GM12878 (cell line): ENCODE measurements around the gene TSHZ1. TPM values are rescaled to one million over a fixed set of nuclear protein-coding genes. Genes with fewer than 3 reads are reported as not detected.

ENCODE experiments used
- ATAC-seq: fragments of 200-7000 bp; cut with Tn5 transposase; 3 replicates; pipeline ENCODE4 v1.9.1; 2020; ENCODE audit warnings: mild to moderate bottlenecking, moderate library complexity
- BruUV-seq: library from RNA; stranded (reverse); fragments of 400-500 nt; replicated peaks from 2 replicates; lab custom pipeline; 2021; lab: Mats Ljungman, UMichigan
- CTCF ChIA-PET: fragments of 300-600 bp; sonication (Branson Sonifier 250); formaldehyde crosslinking; extraction: SDS; loops from one replicate; lab custom pipeline; 2021; ENCODE audit warnings: inconsistent platforms; lab: Yijun Ruan, JAX
- POLR2A ChIA-PET: fragments of 350-600 bp; formaldehyde crosslinking; extraction: SDS; loops from one replicate; lab custom pipeline; 2021; ENCODE audit warnings: inconsistent platforms; lab: Charles Lee
- RAD21 ChIA-PET: fragments of 300-600 bp; sonication (Branson Sonifier 250); formaldehyde crosslinking; loops from one replicate; lab custom pipeline; 2023; ENCODE audit warnings: antibody characterized with exemption; ENCODE audit not compliant: unreplicated experiment; lab: Charles Lee
- SMC1A ChIA-PET: fragments of 300-600 bp; sonication (Branson Sonifier 250); formaldehyde crosslinking; loops from one replicate; lab custom pipeline; 2023; ENCODE audit not compliant: unreplicated experiment, uncharacterized antibody; lab: Charles Lee
- DNase-seq: peaks from one replicate; pipeline ENCODE4 v3.0.0-alpha.2; 2011; ENCODE audit warnings: low read depth, low spot score
- FAIRE-seq: peaks from 3 replicates; lab custom pipeline; 2011; peaks lifted over from hg19 to GRCh38; lab: Jason Lieb, UNC
- H2AFZ ChIP-seq: 2 replicates; pipeline ENCODE4 v1.6.0; 2011; ENCODE audit warnings: low read depth, low read length, control low read depth; ENCODE audit not compliant: control insufficient read depth
- H3K27ac ChIP-seq: 2 replicates; pipeline ENCODE4 v1.5.1; 2011; ENCODE audit warnings: control low read depth; ENCODE audit not compliant: control insufficient read depth, insufficient read depth
- H3K27me3 ChIP-seq, 2 experiments: replicated peaks in 1 of 2; 2 replicates each; pipeline versions ENCODE4 v1.6.0 to v1.6.1; 2011; ENCODE audit warnings: low read length in 1 of 2; ENCODE audit not compliant: control insufficient read depth in 2 of 2, insufficient read depth in 2 of 2
- H3K36me3 ChIP-seq, 2 experiments: 2 replicates each; pipeline ENCODE4 v1.5.1; 2011; ENCODE audit warnings: low read length in 1 of 2; ENCODE audit not compliant: control insufficient read depth in 2 of 2, insufficient read depth in 2 of 2
- H3K4me1 ChIP-seq: 2 replicates; pipeline ENCODE4 v1.6.1; 2011; ENCODE audit warnings: mild to moderate bottlenecking, low read length, moderate library complexity, mixed read lengths; ENCODE audit not compliant: control insufficient read depth, insufficient read depth
- H3K4me2 ChIP-seq: 2 replicates; pipeline ENCODE4 v1.6.0; 2011; ENCODE audit warnings: control low read depth; ENCODE audit not compliant: control insufficient read depth, insufficient read depth
- H3K4me3 ChIP-seq: fragments of 200-600 bp; sonication (generic); 2 replicates; pipeline ENCODE4 v1.5.1; 2016
- H3K79me2 ChIP-seq: 2 replicates; pipeline ENCODE4 v1.6.0; 2011; ENCODE audit warnings: low read length; ENCODE audit not compliant: control insufficient read depth, insufficient read depth
- H3K9ac ChIP-seq: 2 replicates; pipeline ENCODE4 v1.8.0; 2011; ENCODE audit warnings: low read length, control low read depth, mixed read lengths; ENCODE audit not compliant: control insufficient read depth, insufficient read depth
- H3K9me3 ChIP-seq: replicated peaks from 3 replicates; pipeline ENCODE4 v1.5.1; 2011; ENCODE audit warnings: mild to moderate bottlenecking, low read length; ENCODE audit not compliant: control insufficient read depth, insufficient read depth
- H4K20me1 ChIP-seq: 2 replicates; pipeline ENCODE4 v1.6.0; 2011; ENCODE audit not compliant: control insufficient read depth, insufficient read depth
- CTCF ChIP-seq, 3 experiments: IDR thresholded peaks in 2 of 3; conservative IDR thresholded peaks in 1 of 3; 2 replicates each; pipeline ENCODE4 v1.5.1; 2011; ENCODE audit warnings: low read depth in 3 of 3, low read length in 3 of 3, mild to moderate bottlenecking in 3 of 3, control low read depth in 2 of 3, moderate library complexity in 2 of 3, inconsistent platforms in 1 of 3, mixed read lengths in 1 of 3; ENCODE audit not compliant: control insufficient read depth in 2 of 3, insufficient read depth in 1 of 3; ENCODE audit errors: extremely low read depth in 1 of 3
- CUX1 ChIP-seq: IDR thresholded peaks from 2 replicates; pipeline ENCODE4 v1.6.1; 2012; ENCODE audit warnings: improper control_type of control experiment, low read depth, low read length; ENCODE audit not compliant: insufficient replicate concordance
- EP300 ChIP-seq, 2 experiments: fragments of 150-350 bp in 1 of 2; IDR thresholded peaks; 2 replicates each; pipeline ENCODE4 v1.6.1; 2011 to 2012; ENCODE audit warnings: low read depth in 2 of 2, low read length in 2 of 2, borderline replicate concordance in 1 of 2, improper control_type of control experiment in 1 of 2, inconsistent platforms in 1 of 2; ENCODE audit not compliant: control insufficient read depth in 1 of 2
- PKNOX1 ChIP-seq: fragments of 450-650 bp; IDR thresholded peaks from 2 replicates; pipeline ENCODE4 v1.6.1; 2016; ENCODE audit warnings: mild to moderate bottlenecking
- RAD21 ChIP-seq: IDR thresholded peaks from 2 replicates; pipeline ENCODE4 v1.6.1; 2011; ENCODE audit warnings: mild to moderate bottlenecking, low read depth, low read length, moderate library complexity; ENCODE audit not compliant: insufficient read depth
- WGBS: methylation state at CpG from one replicate; pipeline ENCODE4 v1.1.6; 2016; ENCODE audit warnings: low lambda C conversion rate; ENCODE audit not compliant: insufficient replicate concordance, insufficient coverage; ENCODE audit errors: missing lambda C conversion rate; 5-methylcytosine and 5-hydroxymethylcytosine counted together
- in situ Hi-C: fragments of 300-500 bp; cut with MboI; formaldehyde crosslinking; loops from 9 replicates; pipeline ENCODE4 v1.14.3; 2018; ENCODE audit warnings: mixed read lengths
- intact Hi-C: fragments of 100-400 bp; cut with micrococcal nuclease; formaldehyde crosslinking; loops from one replicate; pipeline ENCODE4 v1.14.2; 2022; ENCODE audit not compliant: unreplicated experiment
- polyA plus RNA-seq, 11 experiments: library from polyadenylated mRNA; depleted of rRNA in 4 of 11; unstranded in 6 of 11; stranded (reverse) in 5 of 11; fragments of >200 nt; fragmentation: Nextera tagmentation in 4 of 11; fragmentation: Illumina TruSeq in 1 of 11; extraction: Ambion mirVana in 4 of 11; extraction: Trizol in 1 of 11; gene quantifications; 1 replicate in 1 of 11; 2 replicates in 10 of 11; pipeline versions ENCODE4 v1.2.1 to v1.2.3, GENCODE V29; 2011 to 2016; ENCODE audit warnings: inconsistent platforms in 2 of 11, missing spikeins in 2 of 11, low read depth in 1 of 11
- total RNA-seq, 4 experiments: library from RNA; depleted of rRNA in 3 of 4; stranded (reverse); fragments of >200 nt in 3 of 4; fragmentation: Illumina TruSeq in 1 of 4; extraction: Trizol in 1 of 4; gene quantifications; 2 replicates each; pipeline versions ENCODE4 v1.2.1 to v1.2.3, GENCODE V29; 2013 to 2021

Gene TSHZ1
- total and polyA plus RNA-seq, 10 of the 15 experiments (the other 5 are each of a cell fraction or from before 2014, with no cell fraction given): 2.2 to 15.2 (median 5.1) TPM

GRCh38 chr18:75241705-75242104 is 31.1 kb downstream of the TSHZ1 start (continued):
- TF ChIP-seq CUX1: no peak

GRCh38 chr18:75244351-75245313 is 34.0 kb downstream of the TSHZ1 start:
- Histone ChIP-seq H3K4me3 (no peak overlapping the region), H3K27me3 (no peaks in the 10 kb centered on the region), H3K4me1 (peaks cover 12% of the 10 kb centered on the region), H2AFZ (no peak overlapping the region), H3K79me2 (peaks cover 24% of the 10 kb centered on the region), H4K20me1 (no peaks in the 10 kb centered on the region), H3K4me2 (no peak overlapping the region), H3K36me3 (no peaks in the 10 kb centered on the region), H3K9me3 (no peaks in the 10 kb centered on the region), H3K27ac (no peak overlapping the region), H3K9ac (no peak overlapping the region)
- FAIRE-seq (no peak), ATAC-seq (peak; percentile 45; the same call in 1 of the 3 replicates), DNase-seq (no peak)
- no peak for TF ChIP-seq EP300 (IDR thresholded peaks at IDR 0.05; ENCODE audit: borderline replicate concordance in 1 of 2, control insufficient read depth in 1 of 2, low read depth in 2 of 2, low read length in 2 of 2)
- peak; percentile 6 to 38 (median 36); a peak in 2 of 6 replicates for TF ChIP-seq CTCF (IDR thresholded peaks at IDR 0.05 in 2 of 3, conservative IDR thresholded peaks at IDR 0.05 in 1 of 3; ENCODE audit: control insufficient read depth in 2 of 3, extremely low read depth in 1 of 3, insufficient read depth in 1 of 3, low read depth in 3 of 3, low read length in 3 of 3)
- TF ChIP-seq PKNOX1: no peak
- peak; percentile 53 for TF ChIP-seq RAD21
- RAD21 ChIA-PET: interaction anchor here (0.7 kb wide), 1 partner anchor 14 kb away, joined by 3 read pairs; no protein-coding TSS in a partner anchor
- in situ Hi-C loops: no loop called here
- SMC1A ChIA-PET: interaction anchor here (1.1 to 2.6 kb wide), 7 partner anchors 12 to 71 kb away, joined by 3 to 10 read pairs (median 4); partner anchors contain the start of gene TSHZ1
- BruUV-seq: no TSS peak
- WGBS: 93% methylated on average over 19 of the region's 19 CpGs
- intact Hi-C loops: no loop called here
- POLR2A ChIA-PET: no interaction called here
- CTCF ChIA-PET: interaction anchor here (1.0 to 2.3 kb wide), 5 partner anchors 11 to 592 kb away, joined by 3 to 8 read pairs (median 3); no protein-coding TSS in a partner anchor
